Measurements from ENCODE around the gene HNRNPA0.

The HNRNPA0 gene

GRCh38 chr5:137754188-137754960 lies at the start of gene HNRNPA0:
TSS of gene HNRNPA0 (minus strand) at chr5:137754363. CDS start at chr5:137754066, 297 bp downstream.
- peak; percentile 98 for DNase-seq (ENCODE audit: low read depth, low spot score)
- in situ Hi-C loops (cut with HindIII; ENCODE audit: low sequenced_read_pairs): no loop called here
- H3K4me3 ChIP-seq (ENCODE audit: low read depth, low read length): peak within 1 kb of the TSS; percentile 93
- TF ChIP-seq, protein P1, sequence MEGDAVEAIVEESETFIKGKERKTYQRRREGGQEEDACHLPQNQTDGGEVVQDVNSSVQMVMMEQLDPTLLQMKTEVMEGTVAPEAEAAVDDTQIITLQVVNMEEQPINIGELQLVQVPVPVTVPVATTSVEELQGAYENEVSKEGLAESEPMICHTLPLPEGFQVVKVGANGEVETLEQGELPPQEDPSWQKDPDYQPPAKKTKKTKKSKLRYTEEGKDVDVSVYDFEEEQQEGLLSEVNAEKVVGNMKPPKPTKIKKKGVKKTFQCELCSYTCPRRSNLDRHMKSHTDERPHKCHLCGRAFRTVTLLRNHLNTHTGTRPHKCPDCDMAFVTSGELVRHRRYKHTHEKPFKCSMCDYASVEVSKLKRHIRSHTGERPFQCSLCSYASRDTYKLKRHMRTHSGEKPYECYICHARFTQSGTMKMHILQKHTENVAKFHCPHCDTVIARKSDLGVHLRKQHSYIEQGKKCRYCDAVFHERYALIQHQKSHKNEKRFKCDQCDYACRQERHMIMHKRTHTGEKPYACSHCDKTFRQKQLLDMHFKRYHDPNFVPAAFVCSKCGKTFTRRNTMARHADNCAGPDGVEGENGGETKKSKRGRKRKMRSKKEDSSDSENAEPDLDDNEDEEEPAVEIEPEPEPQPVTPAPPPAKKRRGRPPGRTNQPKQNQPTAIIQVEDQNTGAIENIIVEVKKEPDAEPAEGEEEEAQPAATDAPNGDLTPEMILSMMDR (IDR thresholded peaks at IDR 0.05; ENCODE audit: low read depth, low read length): no peak

- H3K4me3 ChIP-seq (ENCODE audit: low read depth, low read length): no peak overlapping the region
- in situ Hi-C loops (cut with HindIII; ENCODE audit: low sequenced_read_pairs): no loop called here
- TF ChIP-seq, protein P1 (IDR thresholded peaks at IDR 0.05; ENCODE audit: low read depth, low read length): no peak
- no peak for DNase-seq (ENCODE audit: low read depth, low spot score)
Measured at GRCh38 chr5:137802282-137803210, 48.4 kb upstream of the HNRNPA0 start.

DNA sequence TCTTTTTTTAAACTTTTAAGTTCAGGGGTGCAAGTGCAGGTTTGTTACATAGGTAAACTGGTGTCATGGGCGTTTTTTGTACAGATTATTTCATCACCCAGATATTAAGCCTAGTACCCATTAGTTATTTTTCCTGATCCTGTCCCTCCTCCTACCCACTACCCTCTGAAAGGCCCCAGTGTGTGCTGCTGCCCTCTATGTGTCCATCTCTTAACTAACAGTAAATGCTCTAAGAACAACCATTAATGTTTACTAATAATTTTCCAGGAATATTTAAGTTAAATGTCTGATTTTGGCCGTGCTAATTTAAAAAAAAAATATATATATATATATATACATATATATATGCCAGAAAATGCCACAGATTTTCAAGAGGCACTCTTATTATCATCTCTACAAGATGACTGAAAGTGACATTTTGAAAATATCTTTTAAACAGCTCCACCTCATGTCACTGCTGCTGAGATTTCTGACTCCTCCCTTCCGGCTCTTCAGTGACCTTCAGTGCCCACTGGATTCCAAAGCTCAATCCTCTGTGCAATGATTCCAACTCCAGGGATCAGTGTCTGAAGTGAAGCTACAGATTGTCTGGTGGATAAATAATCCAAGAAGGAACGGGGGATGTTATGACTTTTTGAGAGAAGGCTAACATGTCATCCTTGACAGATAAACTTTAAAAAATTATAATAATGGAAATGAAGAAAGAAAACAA lies 46.7 kb upstream of the HNRNPA0 start:
- in situ Hi-C loops (cut with HindIII; ENCODE audit: low sequenced_read_pairs): no loop called here
- DNase-seq (ENCODE audit: low read depth, low spot score): no peak
- H3K4me3 ChIP-seq (ENCODE audit: low read depth, low read length): no peak overlapping the region
- TF ChIP-seq, protein P1 (IDR thresholded peaks at IDR 0.05; ENCODE audit: low read depth, low read length): no peak

DNA sequence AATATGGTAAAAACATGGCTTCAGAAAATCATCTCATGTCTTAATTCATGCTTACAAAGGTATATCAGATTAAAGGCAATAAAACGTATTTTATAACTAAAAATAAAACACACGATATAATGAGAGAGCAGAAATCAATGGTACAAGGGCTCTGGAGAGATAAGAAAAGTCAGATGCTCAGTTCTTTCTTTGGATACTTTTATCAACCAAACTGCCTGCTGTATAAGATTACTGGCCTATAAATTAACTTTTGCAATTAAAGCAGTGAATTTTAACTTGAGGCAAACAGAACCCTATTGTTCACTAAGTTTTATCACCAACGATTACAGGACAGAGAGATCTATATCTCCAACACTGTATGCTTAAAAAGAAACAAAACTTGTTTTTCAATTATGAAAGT lies 42.1 kb upstream of the HNRNPA0 start:
- TF ChIP-seq, protein P1 (IDR thresholded peaks at IDR 0.05; ENCODE audit: low read depth, low read length): no peak
- DNase-seq (ENCODE audit: low read depth, low spot score): no peak
- H3K4me3 ChIP-seq (ENCODE audit: low read depth, low read length): no peak overlapping the region
- in situ Hi-C loops (cut with HindIII; ENCODE audit: low sequenced_read_pairs): no loop called here

DNA sequence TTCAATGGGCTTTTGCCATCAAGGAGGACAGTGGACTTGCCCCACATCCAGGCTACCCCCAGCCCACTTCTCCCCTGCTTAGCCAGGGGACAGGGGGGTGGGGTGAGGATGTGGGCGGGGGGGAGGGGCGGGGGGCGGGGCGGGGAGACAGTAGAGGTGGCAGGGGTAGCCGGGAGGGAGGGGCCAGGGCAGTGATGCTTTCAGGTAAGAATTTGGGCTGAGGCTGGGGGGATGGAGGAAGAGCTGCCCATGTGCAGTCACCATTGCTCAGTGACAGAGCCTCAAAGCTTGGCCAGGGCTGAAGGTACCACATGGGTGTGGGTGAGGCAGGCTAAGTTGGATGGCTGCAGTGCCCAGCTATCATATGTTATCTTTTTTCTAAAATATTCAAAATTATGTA lies 40.7 kb upstream of the HNRNPA0 start:
- no peak overlapping the region for H3K4me3 ChIP-seq (ENCODE audit: low read depth, low read length)
- in situ Hi-C loops (cut with HindIII; ENCODE audit: low sequenced_read_pairs): no loop called here
- TF ChIP-seq, protein P1 (IDR thresholded peaks at IDR 0.05; ENCODE audit: low read depth, low read length): no peak

DNA sequence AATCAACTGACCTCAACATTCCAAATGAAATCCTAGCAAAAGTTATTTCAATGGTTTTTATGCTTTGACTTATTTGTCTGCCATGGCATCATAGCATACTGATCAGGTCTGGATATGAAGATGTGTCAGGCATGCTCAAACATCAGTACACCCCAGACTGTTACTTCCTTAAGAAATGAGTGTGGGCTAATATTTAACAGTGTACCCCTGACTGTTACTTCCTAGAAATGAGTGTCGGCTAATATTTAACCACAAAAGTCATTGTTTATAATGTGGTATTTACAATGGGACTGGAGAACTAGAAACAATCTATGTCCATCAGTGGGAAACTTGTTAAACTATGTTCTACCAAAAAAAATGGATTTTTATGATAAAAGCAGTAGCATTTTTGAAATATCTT lies 38.1 kb upstream of the HNRNPA0 start:
- in situ Hi-C loops (cut with HindIII; ENCODE audit: low sequenced_read_pairs): no loop called here
- DNase-seq (ENCODE audit: low read depth, low spot score): no peak
- TF ChIP-seq, protein P1 (IDR thresholded peaks at IDR 0.05; ENCODE audit: low read depth, low read length): no peak
- H3K4me3 ChIP-seq (ENCODE audit: low read depth, low read length): no peak overlapping the region

More for the DNA sequence above, 40.7 kb upstream of the HNRNPA0 start:
- DNase-seq (ENCODE audit: low read depth, low spot score): no peak
